ENCODE results near the gene AMOT.

The AMOT gene

DNA sequence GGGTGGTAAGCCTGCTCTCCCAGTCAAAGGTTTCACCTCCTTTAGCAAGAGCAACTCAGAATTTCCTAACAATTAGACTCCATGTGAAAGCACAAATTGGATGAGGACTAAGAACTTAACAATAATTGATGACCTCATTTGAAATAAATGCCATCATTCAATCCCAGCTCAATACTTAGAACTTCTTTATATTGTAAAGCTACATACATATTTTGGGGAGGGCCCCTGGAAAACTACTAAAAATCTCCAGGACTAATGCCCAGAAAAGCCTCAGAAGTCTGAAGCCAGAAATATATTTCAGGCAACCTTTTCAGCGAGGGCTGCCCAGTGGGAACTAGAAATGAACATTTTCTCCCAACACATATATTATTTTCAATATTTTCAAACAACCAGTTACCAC, 38.1 kb downstream of the AMOT start:
- no peak for DNase-seq (ENCODE audit: low read depth, low spot score)

DNA sequence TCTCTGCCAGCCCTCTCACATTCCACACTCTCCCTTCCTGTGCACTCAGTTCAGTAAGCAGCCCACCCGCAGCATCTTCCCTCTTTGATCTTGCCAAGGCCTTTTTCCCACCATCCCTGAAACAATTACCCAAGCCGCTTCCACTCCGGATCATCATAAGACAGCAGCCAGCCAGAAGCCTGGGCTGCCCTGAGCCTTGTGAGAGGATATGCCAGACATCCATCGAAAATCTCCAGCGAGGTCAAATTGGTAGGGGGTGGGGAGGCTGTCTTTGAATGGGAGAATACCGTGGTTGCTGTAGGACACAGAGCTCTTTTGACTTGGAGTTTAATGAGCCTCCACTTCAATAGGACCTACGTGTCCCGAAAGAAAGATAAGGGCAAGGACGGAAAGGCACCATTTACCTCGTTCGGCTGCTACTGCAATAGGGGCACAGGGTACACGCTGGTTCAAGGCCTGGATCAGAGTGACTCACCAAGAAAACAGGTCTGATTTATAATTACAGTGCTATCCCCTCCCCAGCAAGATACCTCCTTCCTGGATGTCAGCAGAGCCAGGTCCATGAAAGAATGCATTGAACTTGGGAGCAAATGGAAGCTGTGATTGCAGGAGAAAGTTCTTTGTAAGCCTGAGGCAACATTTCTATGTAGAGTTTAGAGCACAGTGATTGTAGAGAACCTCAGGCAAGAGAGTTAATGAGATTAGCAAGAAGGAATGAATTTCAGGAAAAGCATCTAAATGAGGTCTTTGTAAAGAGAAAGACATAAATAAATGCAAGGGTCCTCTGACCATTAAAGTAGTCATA, 39.5 kb downstream of the AMOT start:
- no peak for DNase-seq (ENCODE audit: low read depth, low spot score)

DNA sequence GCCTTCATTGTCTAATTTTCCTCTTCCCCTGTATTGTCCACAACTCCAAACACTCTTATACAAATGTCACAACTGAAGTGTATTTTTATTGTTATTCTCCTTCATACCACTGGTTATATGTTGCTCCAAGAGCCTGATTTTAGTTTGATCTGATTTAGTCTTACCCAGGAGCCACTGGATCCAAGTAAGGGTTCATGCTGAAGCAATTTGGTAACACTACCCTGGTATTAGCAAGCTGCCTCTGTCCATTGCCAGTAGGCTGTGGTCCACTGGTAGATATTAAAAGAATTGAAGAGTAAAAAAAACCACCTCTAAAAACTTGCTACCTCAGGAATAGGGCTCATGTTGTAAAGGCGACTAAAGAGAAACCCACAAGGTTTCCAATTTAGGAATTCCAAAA, 41.2 kb downstream of the AMOT start:
- DNase-seq (ENCODE audit: low read depth, low spot score), result no peak

DNA sequence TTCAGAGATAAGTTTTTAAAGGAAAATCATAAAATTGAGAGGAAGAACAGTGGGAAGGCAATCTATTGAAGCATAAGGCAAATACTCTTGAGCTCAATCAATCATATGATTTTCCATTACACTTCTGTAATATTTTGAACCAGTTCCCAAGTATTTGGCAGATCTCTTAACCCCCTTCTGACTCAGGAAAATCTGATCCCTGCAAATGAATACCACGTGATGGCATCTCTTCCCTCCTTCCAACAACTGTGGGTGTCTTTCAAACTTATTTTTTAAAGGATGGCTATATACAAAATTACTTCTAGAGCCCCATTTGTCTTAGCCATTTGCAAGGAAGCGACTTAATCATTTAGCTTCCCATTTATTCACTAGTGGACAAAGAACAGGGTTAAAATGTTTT, 41.9 kb downstream of the AMOT start:
- no peak for DNase-seq (ENCODE audit: low read depth, low spot score)

DNA sequence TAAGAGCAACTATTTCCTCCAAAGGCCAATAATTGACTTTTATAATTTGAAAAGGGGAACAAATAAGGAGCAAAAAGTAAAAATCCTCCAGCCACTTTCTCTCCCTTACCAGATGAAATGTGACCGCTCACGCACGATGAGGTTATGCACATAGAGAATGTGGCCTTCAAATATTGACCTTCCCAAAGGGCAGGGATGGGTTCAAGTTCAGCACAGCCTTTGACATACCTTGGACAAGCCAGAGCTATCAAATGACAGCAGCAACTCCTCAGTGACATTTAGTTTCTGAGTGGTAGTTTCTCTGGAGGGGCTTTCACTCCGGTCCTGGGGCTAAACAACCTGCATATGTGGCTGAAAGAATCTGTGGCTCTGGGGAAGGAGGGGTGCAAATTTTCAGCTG, 50.7 kb downstream of the AMOT start:
- no peak for DNase-seq (ENCODE audit: low read depth, low spot score)

DNA sequence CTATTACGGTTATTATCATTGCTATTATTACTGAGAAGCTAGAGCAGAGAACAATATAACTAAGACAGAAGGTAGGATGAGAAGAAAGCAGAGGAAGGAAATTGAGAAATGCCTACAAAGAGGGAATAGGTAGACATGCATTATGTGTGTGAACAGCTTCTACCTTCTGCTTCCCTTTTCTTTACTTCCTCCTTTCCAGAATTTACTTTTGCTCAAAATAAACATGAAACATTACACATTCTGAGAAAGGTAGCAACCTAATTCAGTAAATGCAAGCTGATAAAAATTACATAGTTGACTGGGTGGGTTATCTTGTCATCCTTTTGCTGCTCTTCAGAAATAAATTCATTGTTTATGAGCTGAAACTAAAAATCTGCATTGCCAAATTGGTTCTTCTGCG, 54.6 kb downstream of the AMOT start:
- no peak for DNase-seq (ENCODE audit: low read depth, low spot score)

DNA sequence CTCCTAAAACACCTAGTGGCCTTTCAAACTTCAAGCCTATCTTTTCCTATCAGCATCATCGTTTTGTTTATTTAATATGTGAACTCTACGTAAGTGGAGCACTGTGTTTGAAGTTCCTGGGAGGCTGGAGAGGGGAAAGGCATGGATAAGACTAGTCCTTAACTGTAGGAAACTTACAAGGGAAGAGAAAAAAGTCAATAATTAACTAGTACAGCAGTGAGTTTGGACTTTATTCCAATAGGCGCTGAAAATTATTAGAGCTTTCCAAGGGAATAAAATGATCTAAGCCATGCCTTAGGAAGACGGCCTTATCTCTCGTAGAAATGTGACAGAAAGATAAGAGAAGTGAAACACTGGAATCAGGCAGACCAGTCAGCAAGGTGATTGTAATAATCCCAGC, 55.3 kb downstream of the AMOT start:
- DNase-seq (ENCODE audit: low read depth, low spot score), result no peak

DNA sequence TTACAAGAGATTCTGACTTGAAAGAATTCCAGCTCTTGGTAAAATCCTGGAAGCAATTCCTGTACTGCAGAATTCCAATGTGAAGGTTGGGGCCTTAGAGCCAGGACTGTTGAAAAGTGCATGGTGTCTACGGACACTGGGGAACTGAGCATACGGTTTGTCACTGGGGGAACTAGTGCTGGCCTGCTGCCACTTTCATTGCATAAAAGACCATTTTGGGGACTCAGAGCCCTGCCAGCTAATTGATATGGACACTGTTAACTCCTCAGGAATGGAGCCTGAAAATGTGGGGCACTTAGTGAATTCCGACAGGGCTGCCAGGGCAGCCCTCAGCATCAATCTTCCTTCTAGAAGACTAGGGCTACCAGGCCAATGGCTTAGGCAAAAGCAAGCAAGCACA, 55.9 kb downstream of the AMOT start:
- no peak for DNase-seq (ENCODE audit: low read depth, low spot score)

DNA sequence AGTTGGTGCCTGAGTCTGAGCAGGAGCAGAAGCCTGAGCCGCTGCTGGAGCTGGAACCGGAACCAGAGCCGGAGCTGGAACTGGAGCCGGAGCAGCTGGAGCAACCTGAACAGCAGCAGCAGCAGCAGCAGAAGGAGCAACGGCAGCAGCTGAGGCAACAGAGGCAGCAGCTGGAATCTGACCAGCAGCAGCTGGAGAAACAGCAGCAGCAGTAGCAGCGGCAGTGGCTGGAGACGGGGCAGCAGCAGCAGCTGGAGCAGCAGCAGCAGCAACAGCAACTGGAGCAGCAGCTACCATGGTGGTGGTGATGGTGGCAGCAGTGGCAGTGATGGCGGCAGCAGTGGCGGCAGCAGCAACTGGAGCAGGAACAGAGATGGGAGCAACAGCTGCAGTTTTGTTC, 61.5 kb downstream of the AMOT start:
- no peak for DNase-seq (ENCODE audit: low read depth, low spot score)

DNA sequence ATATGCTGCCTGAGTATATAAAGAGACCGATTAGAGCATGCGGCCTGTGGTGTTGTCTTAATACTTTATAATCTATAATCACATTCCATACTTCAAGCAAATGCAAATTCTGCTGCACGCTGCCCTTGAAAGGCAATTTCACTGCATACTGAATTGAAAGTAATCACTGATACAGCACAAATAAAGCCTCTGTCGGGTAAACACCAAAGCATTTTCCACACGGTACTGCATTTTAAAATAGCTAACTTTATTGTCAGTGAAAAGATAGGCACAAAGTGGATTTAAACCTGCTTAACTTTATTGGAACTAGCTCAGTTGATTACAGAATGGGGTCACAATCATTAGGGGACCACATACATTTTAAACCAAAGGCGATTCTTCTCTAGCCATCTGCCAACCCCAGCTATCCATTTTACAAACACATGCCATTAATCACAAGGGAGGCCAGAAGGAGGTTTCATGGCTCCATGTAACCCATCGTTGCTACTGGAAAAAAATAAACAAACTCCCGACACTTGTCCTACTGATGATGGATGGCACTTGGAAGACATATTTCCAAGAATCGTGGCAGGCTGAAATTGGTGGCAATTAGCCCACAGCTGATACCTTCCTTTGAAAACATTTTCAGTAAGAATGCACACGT, 65.9 kb downstream of the AMOT start:
- no peak for DNase-seq (ENCODE audit: low read depth, low spot score)

DNA sequence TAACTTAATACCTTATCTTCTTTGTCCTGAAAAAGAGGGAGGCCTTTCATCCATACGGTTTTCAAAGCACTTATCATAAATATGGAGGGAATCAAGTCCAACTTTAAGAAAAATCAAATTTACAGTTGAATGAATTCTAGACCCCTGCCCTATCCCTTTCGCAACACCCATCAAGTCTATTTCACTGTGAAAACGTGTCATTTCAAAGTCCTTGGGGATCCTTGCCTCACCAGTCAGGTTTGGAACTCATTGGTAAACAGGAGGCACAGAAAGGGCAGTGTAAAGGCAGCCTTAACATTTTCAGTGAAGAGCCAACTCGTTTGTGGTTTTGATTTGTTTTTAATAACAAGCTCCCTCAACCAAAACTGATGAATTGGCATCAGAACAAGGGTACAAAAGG, 66.5 kb downstream of the AMOT start:
- no peak for DNase-seq (ENCODE audit: low read depth, low spot score)

DNA sequence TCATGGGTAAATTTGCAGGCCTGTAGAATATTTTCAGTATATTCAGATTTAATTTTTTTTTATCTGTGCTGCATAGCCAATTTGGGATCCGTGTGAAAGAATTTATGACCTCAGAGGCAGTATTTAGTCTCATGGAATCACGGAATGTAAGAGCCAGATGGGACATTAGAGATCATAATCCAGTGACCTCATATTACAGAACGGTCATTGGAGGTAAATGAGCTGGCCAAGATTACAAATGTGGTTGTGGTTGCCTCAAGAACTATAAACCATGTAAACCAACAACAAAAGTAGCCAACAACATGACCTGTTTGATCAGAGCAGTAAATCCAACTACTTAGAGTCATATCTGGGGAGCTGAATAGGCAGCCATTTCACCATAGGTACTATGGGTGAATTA, 71.6 kb downstream of the AMOT start:
- no peak for DNase-seq (ENCODE audit: low read depth, low spot score)

DNA sequence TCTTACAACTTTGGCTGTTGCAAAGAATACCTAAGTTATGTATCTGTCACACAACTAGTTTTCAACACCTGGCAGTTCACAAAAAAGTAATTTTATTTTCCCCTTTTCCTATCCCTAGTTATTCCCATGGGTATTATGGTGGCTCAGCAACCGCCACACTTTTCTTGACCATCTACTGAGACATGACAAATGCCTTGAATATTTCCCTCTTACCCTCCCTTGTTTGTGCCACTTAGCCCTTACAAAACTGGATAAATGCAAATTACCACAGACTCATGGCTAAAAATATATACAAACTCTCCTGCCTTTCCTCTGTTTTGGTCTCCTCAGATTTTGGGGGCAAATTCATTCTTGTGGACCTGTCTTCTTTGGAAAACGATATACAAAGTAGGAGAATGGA, 72.1 kb downstream of the AMOT start:
- no peak for DNase-seq (ENCODE audit: low read depth, low spot score)

DNA sequence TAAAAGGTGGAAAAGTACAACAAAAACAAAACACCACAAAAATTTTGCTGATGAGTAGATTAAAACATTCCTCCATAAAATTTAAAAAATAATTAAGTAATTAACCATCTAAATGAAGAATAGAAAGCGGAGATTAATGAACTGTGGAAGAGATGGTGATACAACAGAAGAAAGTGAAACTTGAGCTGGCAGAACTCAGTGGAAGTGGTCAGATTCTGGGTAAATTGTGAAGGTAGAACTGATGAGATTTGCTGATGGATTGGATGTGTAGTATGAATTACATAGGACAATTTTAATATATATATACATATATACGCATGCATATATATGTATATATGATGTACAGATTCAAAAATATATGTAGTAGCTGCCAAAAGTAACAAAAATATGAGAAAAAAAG, 73.9 kb downstream of the AMOT start:
- DNase-seq (ENCODE audit: low read depth, low spot score), result no peak

DNA sequence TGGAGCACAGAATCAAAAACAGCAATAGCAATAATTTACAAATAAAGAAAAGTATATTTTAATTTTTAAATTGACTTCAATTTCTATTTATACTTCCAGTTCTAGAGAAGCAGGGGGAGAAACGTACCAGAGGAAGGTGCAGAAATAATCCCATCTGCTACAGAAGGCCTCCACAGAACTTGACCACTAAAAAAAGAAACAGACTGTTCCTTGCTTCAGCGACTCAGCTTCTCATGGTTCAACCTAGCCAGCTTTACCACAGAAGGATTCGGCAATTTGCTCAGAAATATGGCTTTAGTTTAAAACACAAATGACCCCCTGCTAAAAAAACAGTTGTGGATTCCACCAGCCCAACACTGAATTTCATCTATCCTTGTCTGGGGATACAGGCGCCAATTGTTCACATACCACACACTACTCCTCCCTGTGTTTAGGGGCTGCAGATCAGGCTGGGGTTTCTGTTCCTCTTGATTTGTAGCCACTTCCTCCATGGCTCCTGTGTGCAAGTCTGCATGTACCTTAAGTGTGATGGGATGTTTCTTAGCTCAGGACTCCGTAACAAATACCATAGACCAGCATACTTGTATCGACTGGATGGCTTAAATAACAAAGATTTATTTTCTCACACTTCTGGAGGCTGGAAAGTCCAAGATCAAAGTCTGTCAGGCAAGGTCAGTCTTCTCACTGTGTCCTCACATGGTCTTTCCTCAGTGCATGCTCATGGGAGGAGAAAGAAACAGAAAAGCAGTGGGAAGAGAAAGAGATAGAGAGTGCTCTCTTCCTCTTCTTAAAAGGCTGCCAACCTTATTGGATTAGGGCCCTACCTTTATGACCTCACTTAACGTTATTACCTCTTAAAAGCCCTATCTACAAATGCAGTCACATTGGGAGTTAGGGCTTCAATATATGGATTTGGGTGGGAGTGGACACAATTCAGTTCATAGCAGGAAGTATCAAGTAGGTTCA, 79.1 kb downstream of the AMOT start:
- DNase-seq (ENCODE audit: low read depth, low spot score), result no peak

DNA sequence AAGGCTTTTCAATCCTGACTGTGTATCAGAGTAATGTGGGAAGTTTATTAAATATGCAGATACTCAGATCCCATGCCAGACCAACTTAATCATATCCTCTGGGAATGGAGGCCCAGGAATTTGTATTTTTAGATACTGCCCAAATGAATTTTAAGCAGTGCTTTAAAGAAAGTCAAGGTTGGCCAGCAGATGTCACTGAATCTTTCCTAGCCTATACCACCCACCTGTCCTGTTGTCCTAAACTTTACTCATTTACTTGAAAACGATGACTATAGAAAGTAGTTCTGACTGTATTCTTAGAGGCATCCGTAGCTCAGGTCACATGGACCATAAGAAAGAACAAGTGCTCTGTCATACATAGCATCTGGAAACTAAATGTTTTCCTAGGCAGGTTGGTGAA, 79.9 kb downstream of the AMOT start:
- DNase-seq (ENCODE audit: low read depth, low spot score), result no peak

DNA sequence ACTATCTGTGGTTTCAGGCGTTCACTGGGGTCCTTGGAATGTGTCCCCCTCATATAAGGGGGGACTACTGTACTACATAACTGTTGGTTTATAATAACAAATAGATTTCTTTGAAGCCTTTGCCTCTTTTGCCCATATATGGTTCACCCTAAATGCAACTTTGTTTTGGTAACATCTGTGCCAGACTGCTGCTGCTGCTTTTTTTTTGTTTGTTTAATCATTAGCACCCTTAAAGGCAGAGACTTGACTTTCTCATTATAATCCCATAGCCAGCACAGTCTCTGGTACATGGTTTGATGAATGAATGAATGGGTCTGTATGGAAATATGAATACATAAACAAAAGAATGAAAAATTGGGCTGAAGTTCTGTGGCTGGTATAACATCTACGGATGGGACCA, 80.7 kb downstream of the AMOT start:
- no peak for DNase-seq (ENCODE audit: low read depth, low spot score)

DNA sequence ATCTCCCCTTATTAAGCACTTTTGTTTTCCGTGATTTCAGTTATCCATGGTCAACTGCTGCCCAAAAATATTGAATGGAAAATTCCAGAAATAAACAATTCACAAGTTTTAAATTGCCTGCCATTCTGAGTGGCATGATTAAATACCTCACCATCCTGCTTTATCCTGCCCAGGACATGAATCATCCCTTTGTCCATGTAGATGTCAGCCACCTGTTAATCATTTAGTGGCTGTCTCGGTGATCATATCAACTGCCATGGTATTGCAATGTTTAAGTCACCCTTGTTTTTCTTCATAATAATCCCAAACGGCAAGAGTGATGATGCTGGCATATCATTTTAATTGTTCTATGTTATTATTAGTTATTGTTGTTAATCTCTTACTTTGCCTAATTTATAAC, 81.1 kb downstream of the AMOT start:
- DNase-seq (ENCODE audit: low read depth, low spot score), result no peak

DNA sequence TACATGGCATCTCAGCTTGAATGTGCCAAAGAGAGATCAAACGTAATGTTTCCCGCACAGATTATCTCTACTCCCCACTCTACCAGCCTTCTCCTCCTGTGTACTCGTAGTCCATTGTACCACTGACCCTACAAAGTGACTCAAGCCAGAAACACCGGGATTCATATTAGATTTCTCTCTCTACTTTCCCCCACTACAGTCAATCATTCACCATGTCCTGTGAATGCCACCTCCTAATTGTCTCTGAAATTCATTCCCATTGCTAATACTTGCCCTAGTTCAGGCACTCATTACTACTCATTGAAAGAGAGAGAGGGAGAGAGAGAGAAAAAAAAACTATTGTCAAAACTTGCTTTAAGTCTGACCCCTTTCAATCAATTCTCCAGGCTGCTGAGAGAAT, 82.7 kb downstream of the AMOT start:
- no peak for DNase-seq (ENCODE audit: low read depth, low spot score)

DNA sequence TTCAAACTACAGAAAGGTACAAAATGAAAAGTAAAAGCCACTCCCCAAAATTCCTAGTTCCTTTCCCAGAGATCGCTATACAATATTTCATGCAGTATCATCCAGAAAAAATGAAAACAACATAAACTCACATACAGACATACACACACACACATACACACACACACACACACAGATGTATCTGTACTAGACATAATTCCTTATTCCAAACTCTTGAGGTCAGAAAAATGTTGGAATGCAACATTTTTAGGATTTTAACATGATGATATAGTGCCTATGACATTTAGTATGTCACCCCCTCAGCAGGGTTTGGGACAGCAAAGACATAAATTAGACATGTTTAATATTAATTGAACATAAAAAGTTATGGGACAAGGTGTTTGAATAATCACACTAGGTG, 87.5 kb downstream of the AMOT start:
- no peak for DNase-seq (ENCODE audit: low read depth, low spot score)

DNA sequence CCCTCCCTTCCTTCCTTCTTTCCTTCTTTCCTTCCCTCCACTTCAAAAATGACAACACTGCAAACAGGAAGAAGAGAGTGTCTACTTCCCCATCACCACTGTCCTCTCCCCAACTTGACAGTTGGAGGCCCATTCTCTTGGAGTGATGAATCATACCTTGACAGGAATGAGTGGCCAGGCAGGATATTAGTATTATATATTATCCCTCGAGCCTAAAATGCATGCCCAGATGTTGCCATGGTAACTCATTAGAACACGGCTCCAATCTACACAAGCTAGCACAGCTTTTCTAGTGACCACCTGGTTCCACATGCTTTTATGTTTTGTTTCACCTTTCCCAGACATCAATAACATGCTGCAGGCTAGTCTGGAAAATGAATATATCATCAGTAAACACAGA, 89.6 kb downstream of the AMOT start:
- DNase-seq (ENCODE audit: low read depth, low spot score), result no peak

DNA sequence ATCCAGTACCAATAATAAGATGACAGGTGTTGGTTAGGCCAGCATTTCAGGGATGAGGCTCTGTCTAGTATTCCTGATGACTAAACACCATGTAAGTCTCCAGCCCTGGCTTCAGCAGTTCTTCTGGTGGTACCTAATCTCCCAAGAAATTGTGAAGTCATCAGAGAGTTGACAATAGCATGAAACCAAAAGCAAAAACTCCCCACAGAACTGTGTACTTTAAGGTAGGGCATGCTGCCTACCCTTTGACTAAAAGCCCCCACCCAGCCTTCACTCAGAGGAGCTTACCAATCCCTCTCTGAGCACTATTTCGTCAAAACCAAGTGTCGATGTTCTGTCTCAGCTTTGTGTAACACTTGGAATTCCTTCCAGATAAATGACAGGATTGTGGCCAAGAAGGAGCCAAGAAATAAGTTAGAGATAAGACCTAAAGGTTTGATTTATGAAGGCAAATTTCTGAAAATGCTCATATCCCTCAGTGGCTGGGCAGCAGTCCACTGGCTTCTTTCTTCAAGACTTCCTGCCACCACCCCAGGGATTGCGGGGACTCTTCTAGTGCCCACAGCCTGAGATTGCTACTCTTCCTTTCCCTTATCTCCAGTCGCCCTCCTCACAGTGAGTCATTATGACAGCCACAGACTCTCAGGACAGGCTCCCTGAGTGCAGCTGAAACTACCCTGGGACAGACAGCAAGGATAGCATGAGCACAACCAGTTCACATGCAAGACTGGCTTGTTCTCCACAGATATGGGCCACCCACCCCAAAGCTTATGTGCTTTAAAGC, 93.6 kb downstream of the AMOT start:
- DNase-seq (ENCODE audit: low read depth, low spot score), result no peak

Measured in activated CD4-positive, CD25-positive, alpha-beta regulatory T cell treated with anti-CD3 and anti-CD28 coated beads, Interleukin-2, amount 50 U/mL, for 16 hours (primary cell).